CD4-positive, alpha-beta T cell treated with Interleukin-15 for 1 hour (primary cell): Measurements from ENCODE around the gene SPOPL.
"Not testable (repeated sequence)": the region's sequence is repeated elsewhere in the genome, so short reads cannot be mapped to it uniquely, and the experiment has no call there.

Experiments used
- DNase-seq: peaks from one replicate; pipeline ENCODE4 v3.0.0-alpha.2; 2020

SPOPL gene

GRCh38 chr2:138501425-138502254, at the start of gene SPOPL:
Gene SPOPL (plus strand): TSS chr2:138501770. CDS start chr2:138550217, 48,447 bp downstream.
- DNase-seq, result peak; percentile 88

DNA sequence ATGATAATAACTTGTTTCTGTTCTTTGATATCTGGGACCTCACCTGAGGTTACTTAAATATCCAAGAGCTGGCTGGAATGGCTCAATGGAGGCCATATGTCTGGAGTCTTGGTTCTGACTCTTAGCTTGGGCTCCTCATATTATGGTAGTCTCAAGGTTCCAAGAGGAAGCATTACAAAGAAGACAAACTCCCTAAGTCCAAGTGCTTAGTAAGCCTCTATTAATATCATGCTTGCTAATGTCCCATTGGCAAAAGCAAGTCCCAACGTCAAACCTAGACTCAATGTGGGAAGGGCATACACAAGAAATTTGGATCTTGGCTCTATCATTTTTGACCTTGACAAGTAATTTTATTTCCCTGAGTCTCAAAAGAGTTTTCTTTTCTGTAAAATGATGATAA, 49.2 kb upstream of the SPOPL start:
- no peak for DNase-seq

- DNase-seq, result no peak
Observed at GRCh38 chr2:138453815-138454214, 47.8 kb upstream of the SPOPL start.

DNA sequence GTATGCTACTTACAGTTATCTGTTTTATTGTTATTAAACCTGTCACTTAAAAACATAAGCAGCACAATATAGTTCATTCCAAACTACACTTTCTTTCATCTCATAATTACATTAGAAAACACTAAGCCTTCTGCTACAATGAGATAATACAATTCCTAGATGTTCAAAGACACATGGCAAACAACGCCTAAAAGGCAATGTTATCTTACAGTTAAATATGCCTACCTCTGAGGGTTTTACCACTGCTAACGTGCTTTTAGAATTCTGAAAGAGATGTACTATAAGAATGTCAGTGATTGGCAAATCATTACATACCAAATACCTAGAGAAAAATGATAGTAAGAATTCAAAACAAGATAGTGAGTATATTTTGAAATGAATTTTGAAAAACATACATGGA, 46.8 kb upstream of the SPOPL start:
- DNase-seq, result no peak

DNA sequence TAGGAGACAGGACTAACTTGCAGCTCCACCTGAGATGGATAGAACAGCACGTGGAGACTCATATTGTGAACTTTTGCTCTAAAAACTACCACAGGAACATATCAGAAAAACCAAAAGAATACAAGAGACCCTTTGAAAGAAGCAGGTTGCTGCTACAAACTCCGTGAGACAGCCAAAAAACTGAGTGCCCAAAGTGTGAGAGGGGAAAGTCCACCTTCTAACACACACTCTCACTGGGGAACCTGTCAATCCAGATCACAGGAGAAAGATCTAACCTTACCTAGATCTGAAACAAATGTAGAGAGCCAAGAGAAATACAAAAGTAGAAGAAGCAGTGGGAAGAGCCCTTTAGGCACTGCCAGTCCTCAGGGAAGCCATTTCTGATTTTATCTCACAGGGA, 46.3 kb upstream of the SPOPL start:
- no peak for DNase-seq

DNA sequence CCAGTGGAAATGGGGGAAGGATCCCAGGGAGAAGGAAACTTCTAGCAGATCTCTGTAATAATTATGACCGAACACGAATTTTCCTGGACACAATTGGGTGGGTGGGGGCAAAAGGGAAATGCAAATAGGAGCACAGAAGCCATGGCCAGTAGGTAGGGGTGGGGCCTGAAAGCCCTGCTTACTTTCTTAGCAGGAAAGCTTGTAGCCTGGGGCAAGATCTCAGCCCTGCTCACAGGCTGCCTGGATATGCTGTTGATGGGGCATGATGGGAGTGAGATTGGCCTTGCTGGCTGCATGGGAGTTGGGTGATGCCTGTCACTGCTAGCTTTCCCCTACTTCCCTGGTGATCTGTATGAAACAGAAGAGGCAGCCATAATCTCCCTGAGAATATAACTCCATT, 45.9 kb upstream of the SPOPL start:
- no peak for DNase-seq

DNA sequence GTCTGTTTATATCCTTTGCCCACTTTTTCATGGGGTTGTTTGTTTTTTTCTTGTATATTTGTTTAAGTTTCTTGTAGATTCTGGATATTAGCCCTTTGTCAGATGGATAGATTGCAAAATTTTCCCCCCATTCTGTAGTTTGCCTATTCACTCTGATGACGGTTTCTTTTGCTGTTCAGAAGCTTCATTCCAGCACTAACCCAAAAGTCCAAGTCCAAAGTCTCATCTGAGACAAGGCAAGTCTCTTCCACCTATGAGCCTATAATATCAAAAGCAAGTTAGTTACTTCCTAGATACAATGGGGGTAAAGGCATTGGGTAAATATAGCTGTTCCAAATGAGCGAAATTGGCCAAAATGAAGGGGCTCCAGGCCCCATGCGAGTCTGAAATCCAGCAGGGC, 38.9 kb upstream of the SPOPL start:
- not testable (repeated sequence) for DNase-seq

- no peak for DNase-seq
Observed at GRCh38 chr2:138468617-138469016, 33.0 kb upstream of the SPOPL start.

DNA sequence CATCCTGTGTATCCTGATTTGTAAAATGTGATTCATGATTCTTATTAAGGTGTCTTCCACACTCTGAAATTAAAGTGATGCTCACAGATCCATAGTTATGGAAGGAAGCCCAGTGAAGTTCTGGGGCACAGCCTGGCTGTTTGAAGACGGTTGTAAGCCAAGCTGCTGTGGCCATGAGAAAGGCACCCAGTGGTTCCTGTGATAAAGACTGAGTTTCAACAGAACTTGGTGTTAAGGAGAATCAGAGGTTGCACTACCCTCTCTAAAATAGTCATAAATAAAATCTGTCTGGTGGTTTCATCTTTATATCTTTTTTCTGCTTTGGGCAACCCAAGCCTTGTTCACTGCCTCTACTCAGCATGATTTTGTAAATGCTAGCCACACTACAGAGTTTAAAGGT, 32.2 kb upstream of the SPOPL start:
- DNase-seq, result no peak

- DNase-seq, result no peak
Observed at GRCh38 chr2:138470941-138471340, 30.6 kb upstream of the SPOPL start.

- no peak for DNase-seq
Observed at GRCh38 chr2:138474100-138474825, 27.3 kb upstream of the SPOPL start.

DNA sequence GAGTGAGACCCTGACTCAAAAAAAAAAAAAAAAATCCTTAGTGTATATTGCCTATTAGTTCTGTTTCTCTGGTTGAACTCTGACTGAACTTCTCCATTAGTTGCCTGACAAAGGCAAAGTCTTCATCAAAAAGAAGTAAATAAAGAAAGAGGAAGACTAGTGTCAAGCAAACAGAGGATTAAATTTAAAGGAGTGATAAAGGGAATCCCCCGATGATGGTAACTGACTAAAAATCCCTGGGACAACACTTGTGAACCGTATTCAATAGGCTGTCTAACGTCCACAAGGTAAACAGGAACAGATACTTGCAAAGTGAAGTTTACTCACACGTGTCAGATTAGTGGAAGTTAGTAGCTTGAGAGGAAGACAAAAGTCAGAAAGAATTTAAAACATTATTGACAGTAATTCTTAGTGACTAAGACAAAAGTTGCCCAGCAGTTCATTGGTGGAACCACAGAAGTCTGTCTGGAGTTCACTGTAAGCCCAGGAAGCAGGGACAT, 26.2 kb upstream of the SPOPL start:
- no peak for DNase-seq

DNA sequence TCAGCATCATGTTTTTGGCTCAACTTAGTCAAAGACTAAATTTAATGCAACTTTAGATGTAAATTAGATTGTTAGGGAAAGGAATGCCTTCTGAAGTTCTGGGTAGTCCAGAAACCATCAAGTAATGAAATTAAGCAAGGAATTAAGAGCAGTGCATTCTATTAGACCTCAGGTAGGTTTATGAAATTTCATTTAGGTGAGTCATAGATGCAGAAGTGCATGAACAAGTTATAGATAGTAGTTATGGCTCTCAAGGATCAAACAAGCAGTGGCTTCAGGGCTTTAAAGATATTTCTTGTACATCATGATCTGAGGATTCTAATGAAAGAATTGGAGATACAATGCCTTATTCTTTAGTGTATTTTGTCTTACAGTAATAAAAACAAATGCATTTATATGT, 25.4 kb upstream of the SPOPL start:
- DNase-seq, result no peak

GRCh38 chr2:138476940-138477339, 24.6 kb upstream of the SPOPL start:
- no peak for DNase-seq

GRCh38 chr2:138482796-138483195, 18.8 kb upstream of the SPOPL start:
- DNase-seq, result not testable (repeated sequence)

DNA sequence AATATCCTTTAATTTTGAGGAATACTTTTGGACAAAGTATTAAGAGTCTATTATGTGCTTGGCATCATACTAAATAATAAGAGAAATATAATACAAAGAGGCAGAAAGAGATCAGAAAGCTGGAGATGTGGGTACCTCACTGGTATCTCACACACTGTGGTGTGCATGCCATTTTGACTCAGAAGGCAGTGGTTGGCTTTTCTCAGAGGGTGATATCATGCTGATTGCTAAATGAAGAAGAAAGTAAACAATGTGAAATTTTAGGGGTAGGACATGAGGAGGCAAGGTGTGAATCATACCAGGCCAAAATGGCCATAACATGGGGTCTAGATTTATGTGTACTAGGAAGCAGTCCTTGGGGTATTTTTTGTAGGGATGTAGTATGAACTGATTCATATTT, 16.6 kb upstream of the SPOPL start:
- no peak for DNase-seq

- DNase-seq, result no peak
Observed at GRCh38 chr2:138486363-138487198, 15.0 kb upstream of the SPOPL start.

DNA sequence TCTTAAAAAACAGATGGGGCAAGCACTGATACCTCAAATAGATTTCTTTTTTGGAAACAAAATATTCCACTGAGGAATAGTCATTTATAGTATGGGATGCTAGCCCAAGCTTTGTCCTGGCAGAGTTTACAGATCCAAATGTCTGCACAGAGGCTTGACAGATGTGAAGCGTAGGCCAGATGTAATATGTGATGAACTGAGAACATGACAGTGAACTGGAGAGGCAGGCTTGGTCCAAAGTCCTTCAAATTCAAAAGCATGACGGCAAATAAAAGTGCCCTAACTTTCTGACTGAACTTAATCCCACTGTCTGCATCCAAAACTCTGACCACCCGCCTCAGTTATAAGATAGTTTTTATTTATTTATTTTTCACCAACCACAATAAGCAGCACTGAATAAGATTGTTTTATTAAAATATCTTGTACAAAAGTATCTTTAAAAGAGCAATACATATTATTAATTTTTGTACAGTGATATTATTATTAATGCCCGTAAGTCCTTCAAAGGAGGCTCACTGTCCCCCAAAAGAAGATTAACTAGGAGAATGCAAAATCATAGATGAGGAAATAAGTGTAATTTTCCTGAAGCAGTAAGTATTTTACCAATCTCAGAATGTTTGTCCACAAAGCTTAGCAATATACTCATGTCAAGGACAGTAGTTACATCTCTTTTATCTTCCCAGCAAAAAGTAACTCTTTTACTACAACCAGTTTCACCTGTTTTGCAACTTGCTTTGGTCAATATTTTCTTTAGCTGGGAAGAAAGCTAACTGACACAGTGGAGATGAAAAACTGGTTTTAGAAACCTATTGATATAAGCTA, 10.7 kb upstream of the SPOPL start:
- DNase-seq, result no peak

DNA sequence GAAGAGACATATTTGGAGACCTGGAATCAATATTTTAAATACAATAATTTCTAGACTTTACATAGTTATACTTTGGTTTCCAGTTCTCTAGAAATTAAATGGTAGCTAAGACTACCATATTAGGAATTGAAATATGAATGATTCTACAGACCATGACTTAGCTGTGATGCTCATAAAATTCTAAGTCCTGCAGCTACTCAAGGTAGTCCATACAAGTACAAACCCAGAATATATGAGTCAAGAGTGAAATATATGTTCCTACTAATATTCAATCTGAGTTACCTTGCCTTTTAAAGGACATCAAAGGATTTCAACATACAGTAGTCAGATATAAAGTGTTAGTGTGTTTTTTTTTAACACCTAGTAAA, 10.1 kb upstream of the SPOPL start:
- DNase-seq, result no peak

GRCh38 chr2:138492160-138492559, 9.4 kb upstream of the SPOPL start:
- no peak for DNase-seq

- DNase-seq, result no peak
Observed at GRCh38 chr2:138493334-138493733, 8.2 kb upstream of the SPOPL start.

- DNase-seq, result no peak
Observed at GRCh38 chr2:138494265-138494966, 7.2 kb upstream of the SPOPL start.
